ENCODE data around the gene ARHGAP20.

The ARHGAP20 gene

GRCh38 chr11:110711776-110712658 is at the start of gene ARHGAP20:
Gene ARHGAP20, minus strand, starts transcription at chr11:110712437. Its CDS starts 206 bp downstream, at chr11:110712231.
- no peak for TF ChIP-seq CTCF (conservative IDR thresholded peaks at IDR 0.05; ENCODE audit: low read depth, low read length)
- DNase-seq (ENCODE audit: low read depth), result peak; percentile 83

GRCh38 chr11:110761991-110762390 is 49.8 kb upstream of the ARHGAP20 start:
- TF ChIP-seq CTCF (conservative IDR thresholded peaks at IDR 0.05; ENCODE audit: low read depth, low read length), result no peak
- H3K4me3 ChIP-seq (ENCODE audit: low read depth, low read length), result no peak overlapping the region
- no peak for DNase-seq (ENCODE audit: low read depth)

More at GRCh38 chr11:110711776-110712658, at the start of gene ARHGAP20:
- peak within 1 kb of the TSS; percentile 88 for H3K4me3 ChIP-seq (ENCODE audit: low read depth, low read length)

- DNase-seq (ENCODE audit: low read depth), result no peak
These were observed 48.9 kb upstream of the ARHGAP20 start for GRCh38 chr11:110761131-110761530.

GRCh38 chr11:110759972-110760381 is 47.7 kb upstream of the ARHGAP20 start:
- H3K4me3 ChIP-seq (ENCODE audit: low read depth, low read length), result no peak overlapping the region
- DNase-seq (ENCODE audit: low read depth), result peak; percentile 95
- no peak for TF ChIP-seq CTCF (conservative IDR thresholded peaks at IDR 0.05; ENCODE audit: low read depth, low read length)

More at GRCh38 chr11:110761131-110761530, 48.9 kb upstream of the ARHGAP20 start:
- no peak for TF ChIP-seq CTCF (conservative IDR thresholded peaks at IDR 0.05; ENCODE audit: low read depth, low read length)
- no peak overlapping the region for H3K4me3 ChIP-seq (ENCODE audit: low read depth, low read length)

- DNase-seq (ENCODE audit: low read depth), result no peak
- H3K4me3 ChIP-seq (ENCODE audit: low read depth, low read length), result no peak overlapping the region
- TF ChIP-seq CTCF (conservative IDR thresholded peaks at IDR 0.05; ENCODE audit: low read depth, low read length), result no peak
These were observed 45.9 kb upstream of the ARHGAP20 start for GRCh38 chr11:110757962-110758755.

- TF ChIP-seq CTCF (conservative IDR thresholded peaks at IDR 0.05; ENCODE audit: low read depth, low read length), result no peak
- no peak overlapping the region for H3K4me3 ChIP-seq (ENCODE audit: low read depth, low read length)
- DNase-seq (ENCODE audit: low read depth), result no peak
These were observed 44.8 kb upstream of the ARHGAP20 start for GRCh38 chr11:110757066-110757465.
